Activated naive CD8-positive, alpha-beta T cell (primary cell): ENCODE data around the gene SUGCT.
"Not testable (repeated sequence)": the region's sequence is repeated elsewhere in the genome, so short reads cannot be mapped to it uniquely, and the experiment has no call there.

Experiments
- H3K27ac Mint-ChIP-seq: one replicate; pipeline ENCODE4 v1.8.0; 2021; ENCODE audit warnings: mixed read lengths
- H3K27me3 Mint-ChIP-seq: one replicate; pipeline ENCODE4 v1.8.0; 2021; ENCODE audit warnings: mixed read lengths
- H3K36me3 Mint-ChIP-seq: one replicate; pipeline ENCODE4 v1.8.0; 2021; ENCODE audit warnings: mixed read lengths
- H3K4me1 Mint-ChIP-seq: one replicate; pipeline ENCODE4 v1.8.0; 2021; ENCODE audit warnings: low read depth, mixed read lengths
- H3K4me3 Mint-ChIP-seq: one replicate; pipeline ENCODE4 v1.8.0; 2021; ENCODE audit warnings: mild to moderate bottlenecking, mixed read lengths
- H3K9me3 Mint-ChIP-seq: one replicate; pipeline ENCODE4 v1.8.0; 2021; ENCODE audit warnings: low read depth, mixed read lengths

The SUGCT gene

DNA sequence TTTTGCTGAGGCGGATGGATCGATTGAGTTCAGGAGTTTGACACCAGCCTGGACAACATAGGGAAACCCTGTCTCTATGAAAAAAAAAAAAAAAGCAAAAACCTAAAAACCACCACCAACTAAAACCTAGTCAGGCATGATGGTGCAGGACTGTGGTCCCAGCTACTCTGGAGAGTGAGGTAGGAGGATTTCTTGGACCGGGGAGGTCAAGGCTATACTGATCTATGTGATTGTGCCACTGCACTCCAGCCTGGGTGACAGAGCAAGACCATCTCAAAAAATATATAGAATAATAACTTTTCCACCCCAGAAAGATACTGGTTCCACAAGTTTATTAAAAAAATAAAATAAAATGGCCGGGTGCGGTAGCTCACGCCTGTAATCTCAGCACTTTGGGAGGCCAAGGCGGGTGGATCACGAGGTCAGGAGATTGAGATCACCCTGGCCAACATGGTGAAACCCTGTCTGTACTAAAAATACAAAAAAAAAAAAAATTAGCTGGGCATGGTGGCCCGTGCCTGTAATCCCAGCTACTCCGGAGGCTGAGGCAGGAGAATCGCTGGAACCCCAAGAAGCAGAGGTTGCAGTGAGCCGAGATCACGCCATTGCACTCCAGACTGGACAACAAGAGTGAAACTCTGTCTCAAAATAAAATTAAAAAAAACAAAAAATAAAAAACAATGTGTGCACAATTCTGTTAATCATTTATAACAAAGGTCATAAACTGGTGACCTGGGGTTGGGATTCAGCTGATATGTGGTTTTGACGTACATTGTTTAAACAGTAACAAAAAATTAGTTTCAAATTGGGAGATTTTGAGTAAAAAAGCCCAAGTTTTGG is 12.5 kb upstream of the SUGCT start:
- H3K4me1 Mint-ChIP-seq, H3K36me3 Mint-ChIP-seq, H3K27ac Mint-ChIP-seq, H3K4me3 Mint-ChIP-seq, H3K9me3 Mint-ChIP-seq, H3K27me3 Mint-ChIP-seq: not testable (repeated sequence)

DNA sequence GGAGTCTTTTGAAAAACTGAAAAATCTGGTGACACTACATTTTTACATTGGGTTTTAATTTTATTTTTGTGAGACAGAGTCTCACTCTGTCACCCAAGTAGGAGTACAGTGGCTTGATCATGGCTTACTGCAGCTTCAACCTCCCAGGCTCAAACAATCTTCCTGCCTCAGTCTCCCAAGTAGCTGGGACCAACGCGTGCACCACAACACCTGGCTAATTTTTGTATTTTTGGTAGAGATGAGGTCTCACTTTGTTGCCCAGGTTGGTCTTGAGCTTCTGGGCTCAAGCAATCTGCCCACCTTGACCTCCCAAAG is 11.9 kb upstream of the SUGCT start:
- Mint-ChIP-seq H3K27ac (no peak overlapping the region), H3K9me3 (no peaks in the 10 kb centered on the region), H3K4me3 (no peak overlapping the region), H3K27me3 (no peaks in the 10 kb centered on the region), H3K4me1 (peaks cover 3% of the 10 kb centered on the region), H3K36me3 (peaks cover 3% of the 10 kb centered on the region)

DNA sequence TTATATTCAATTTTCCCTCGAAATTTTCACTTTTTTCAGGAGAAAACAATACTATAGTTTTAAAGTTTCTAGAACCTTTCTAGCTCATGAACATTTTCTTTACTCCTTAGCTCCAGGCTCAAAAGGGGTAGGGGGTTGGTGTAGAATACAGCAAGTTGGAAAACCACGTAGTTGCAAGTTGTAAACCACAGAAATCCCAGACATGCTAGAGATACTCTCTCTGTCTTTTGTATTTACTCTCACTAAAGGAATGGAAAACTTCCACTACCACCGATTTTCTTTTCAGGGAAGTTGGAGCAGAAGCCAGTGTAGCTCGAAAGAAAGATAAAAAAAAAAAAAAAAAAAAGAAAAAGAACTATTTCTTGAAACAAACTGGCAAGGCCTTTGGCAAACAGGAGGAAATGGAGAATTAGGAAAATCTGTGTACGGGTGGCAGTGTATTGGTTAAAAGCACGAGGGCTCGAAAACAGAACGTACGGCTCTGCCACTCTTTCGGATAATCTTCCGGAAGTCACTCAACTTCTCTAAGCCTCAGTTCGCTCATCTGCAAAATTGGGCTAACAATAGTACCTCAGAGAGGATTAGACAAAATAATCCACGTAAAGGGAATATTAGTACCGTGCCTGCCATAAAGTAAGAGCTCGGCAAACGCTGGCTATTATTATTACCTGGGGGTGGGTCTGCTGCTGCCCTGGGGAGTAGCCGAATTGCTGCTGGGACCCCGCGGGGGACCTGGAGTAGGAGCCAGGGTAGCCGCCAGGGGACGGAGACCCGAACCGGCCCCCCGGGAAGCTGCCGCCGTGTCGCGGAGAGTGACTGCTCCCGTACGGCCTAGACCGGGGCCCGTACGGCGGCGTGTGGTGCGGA is 1.0 kb upstream of the SUGCT start:
- peaks cover 5% of the 10 kb centered on the region for H3K36me3 Mint-ChIP-seq
- no peaks in the 10 kb centered on the region for H3K9me3 Mint-ChIP-seq
- peak overlapping the region; percentile 93 for H3K27ac Mint-ChIP-seq
- H3K27me3 Mint-ChIP-seq, result no peaks in the 10 kb centered on the region
- H3K4me3 Mint-ChIP-seq, result peak overlapping the region; percentile 95
- H3K4me1 Mint-ChIP-seq, result peaks cover 47% of the 10 kb centered on the region

GRCh38 chr7:40135317-40135610 is 459 bp downstream of the SUGCT start:
- Mint-ChIP-seq H3K9me3 (no peaks in the 10 kb centered on the region), H3K4me3 (peak overlapping the region; percentile 83), H3K36me3 (peaks cover 6% of the 10 kb centered on the region), H3K4me1 (peaks cover 38% of the 10 kb centered on the region), H3K27me3 (no peaks in the 10 kb centered on the region), H3K27ac (peak overlapping the region; percentile 34)

- peaks cover 3% of the 10 kb centered on the region for H3K36me3 Mint-ChIP-seq
- peaks cover 3% of the 10 kb centered on the region for H3K27me3 Mint-ChIP-seq
- peak overlapping the region; percentile 9 for H3K4me3 Mint-ChIP-seq
- H3K4me1 Mint-ChIP-seq, result peaks cover 17% of the 10 kb centered on the region
- no peaks in the 10 kb centered on the region for H3K9me3 Mint-ChIP-seq
- no peak overlapping the region for H3K27ac Mint-ChIP-seq
These were observed 2.8 kb downstream of the SUGCT start for GRCh38 chr7:40137563-40137962.

- Mint-ChIP-seq H3K9me3 (no peaks in the 10 kb centered on the region), H3K4me1 (peaks cover 9% of the 10 kb centered on the region), H3K27me3 (peaks cover 3% of the 10 kb centered on the region), H3K36me3 (peaks cover 3% of the 10 kb centered on the region), H3K4me3 (no peak overlapping the region), H3K27ac (no peak overlapping the region)
These were observed 4.2 kb downstream of the SUGCT start for GRCh38 chr7:40138973-40139372.

GRCh38 chr7:40139891-40140290 is 5.1 kb downstream of the SUGCT start:
- not testable (repeated sequence) for H3K27me3 Mint-ChIP-seq, H3K4me1 Mint-ChIP-seq, H3K27ac Mint-ChIP-seq, H3K36me3 Mint-ChIP-seq, H3K4me3 Mint-ChIP-seq, H3K9me3 Mint-ChIP-seq

DNA sequence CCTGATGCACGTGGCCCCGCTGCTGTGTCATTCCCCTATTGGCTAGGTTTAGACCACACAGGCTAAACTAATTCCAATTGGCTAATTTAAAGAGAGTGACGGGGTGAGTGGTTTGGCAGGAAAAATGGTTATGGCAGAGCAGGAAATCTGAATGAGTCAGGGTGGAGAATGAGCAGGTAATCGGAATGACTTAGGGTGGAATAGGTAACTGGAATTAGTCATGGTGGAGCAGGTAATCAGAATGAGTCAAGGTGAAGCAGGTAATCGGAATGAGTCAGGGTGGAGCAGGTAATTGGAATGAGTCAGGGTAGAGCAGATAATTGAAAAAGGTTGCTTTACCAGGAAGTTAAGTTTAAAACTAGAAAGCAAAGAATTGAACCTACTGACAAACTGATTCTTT is 7.1 kb downstream of the SUGCT start:
- H3K9me3 Mint-ChIP-seq, H3K4me3 Mint-ChIP-seq, H3K27me3 Mint-ChIP-seq, H3K27ac Mint-ChIP-seq, H3K36me3 Mint-ChIP-seq, H3K4me1 Mint-ChIP-seq: not testable (repeated sequence)

DNA sequence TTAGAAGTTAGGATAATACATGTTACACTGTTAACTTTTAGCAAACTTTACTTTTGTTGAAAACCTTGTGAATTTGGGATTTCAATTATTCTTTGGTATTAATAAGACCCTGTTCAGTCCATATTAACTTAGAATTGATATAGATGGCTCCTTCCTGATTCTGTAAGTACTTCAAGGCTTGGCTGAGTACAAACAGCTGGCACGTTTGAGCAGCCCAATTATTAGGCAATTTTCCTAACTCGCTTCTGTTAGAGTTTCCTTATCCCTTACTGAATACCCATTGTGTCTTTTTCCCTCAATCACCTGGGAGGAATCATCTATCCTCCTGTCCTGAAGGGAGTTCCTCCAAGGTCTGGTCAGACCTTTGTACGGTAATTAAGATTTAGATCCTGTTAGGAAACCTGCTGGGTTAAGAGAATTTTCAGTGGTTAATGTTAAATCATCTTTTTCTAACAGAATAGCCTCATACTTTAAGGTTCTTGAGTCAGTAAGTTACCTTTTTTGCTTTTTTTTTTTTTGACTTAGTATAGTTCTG is 10.9 kb downstream of the SUGCT start:
- not testable (repeated sequence) for H3K27me3 Mint-ChIP-seq, H3K27ac Mint-ChIP-seq, H3K4me3 Mint-ChIP-seq, H3K9me3 Mint-ChIP-seq, H3K4me1 Mint-ChIP-seq, H3K36me3 Mint-ChIP-seq

- Mint-ChIP-seq H3K27ac (no peak overlapping the region), H3K4me1 (no peaks in the 10 kb centered on the region), H3K9me3 (no peaks in the 10 kb centered on the region), H3K36me3 (peaks cover 6% of the 10 kb centered on the region), H3K4me3 (no peak overlapping the region), H3K27me3 (no peaks in the 10 kb centered on the region)
These were observed 12.8 kb downstream of the SUGCT start for GRCh38 chr7:40147371-40148246.

DNA sequence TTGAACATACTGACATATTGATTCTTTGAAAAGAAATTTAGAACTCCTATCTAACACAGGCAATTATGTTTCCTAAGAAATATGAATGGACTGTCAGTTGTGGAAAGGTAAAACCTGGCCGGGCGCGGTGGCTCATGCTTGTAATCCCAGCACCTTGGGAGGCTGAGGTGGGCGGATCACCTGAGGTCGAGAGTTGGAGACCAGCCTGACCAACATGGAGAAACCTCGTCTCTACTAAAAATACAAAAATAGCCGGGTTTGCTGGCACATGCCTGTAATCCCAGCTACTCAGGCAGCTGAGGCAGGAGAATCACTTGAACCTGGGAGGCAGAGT is 13.4 kb downstream of the SUGCT start:
- H3K4me1 Mint-ChIP-seq, H3K4me3 Mint-ChIP-seq, H3K36me3 Mint-ChIP-seq, H3K27me3 Mint-ChIP-seq, H3K9me3 Mint-ChIP-seq, H3K27ac Mint-ChIP-seq: not testable (repeated sequence)

- no peak overlapping the region for H3K27ac Mint-ChIP-seq
- no peaks in the 10 kb centered on the region for H3K27me3 Mint-ChIP-seq
These were observed 13.9 kb downstream of the SUGCT start for GRCh38 chr7:40148671-40149070.

DNA sequence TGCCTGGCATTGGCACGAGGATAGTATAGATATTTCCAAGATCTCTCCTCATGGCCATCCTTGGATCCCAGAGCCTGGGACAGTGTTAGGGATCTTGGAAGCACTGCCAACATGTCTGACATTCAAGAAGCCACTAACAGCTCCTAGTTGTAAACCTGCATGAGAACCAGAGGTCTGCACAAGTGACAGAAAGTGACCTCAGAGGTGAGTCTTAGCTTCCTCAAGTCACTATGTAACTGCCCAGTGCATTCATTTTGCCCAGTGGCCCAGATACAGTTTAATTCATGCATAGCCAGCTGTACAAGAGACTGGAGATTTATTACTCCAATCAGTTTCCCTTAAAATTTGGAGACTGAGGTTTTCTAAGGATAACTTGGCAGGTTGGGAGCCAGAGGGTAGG is 16.7 kb downstream of the SUGCT start:
- H3K36me3 Mint-ChIP-seq, result peaks cover 3% of the 10 kb centered on the region
- H3K9me3 Mint-ChIP-seq, result no peaks in the 10 kb centered on the region
- H3K4me1 Mint-ChIP-seq, result no peaks in the 10 kb centered on the region
- no peaks in the 10 kb centered on the region for H3K27me3 Mint-ChIP-seq
- no peak overlapping the region for H3K27ac Mint-ChIP-seq
- H3K4me3 Mint-ChIP-seq, result no peak overlapping the region

More at GRCh38 chr7:40148671-40149070, 13.9 kb downstream of the SUGCT start:
- H3K4me3 Mint-ChIP-seq, result no peak overlapping the region
- H3K9me3 Mint-ChIP-seq, result no peaks in the 10 kb centered on the region
- no peaks in the 10 kb centered on the region for H3K4me1 Mint-ChIP-seq
- H3K36me3 Mint-ChIP-seq, result peaks cover 6% of the 10 kb centered on the region

DNA sequence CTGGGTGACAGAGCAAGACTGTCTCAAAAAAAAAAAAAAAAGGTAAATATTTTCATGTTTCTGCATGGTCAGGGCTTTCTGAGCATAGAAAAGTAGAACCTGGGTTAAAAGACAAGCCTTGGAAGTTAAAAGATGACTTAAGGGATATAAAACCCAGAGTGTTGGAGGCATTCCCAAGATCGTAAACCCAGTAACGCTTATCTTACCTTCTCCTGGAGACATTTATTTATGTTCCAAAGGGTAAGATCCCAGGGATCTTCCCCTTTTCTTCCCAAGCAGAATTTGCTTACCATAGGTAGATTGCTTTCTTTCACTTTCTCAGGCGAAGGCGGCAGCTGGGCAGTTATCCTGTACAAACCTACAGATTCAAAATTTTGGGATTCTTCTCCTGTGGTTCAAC is 22.2 kb downstream of the SUGCT start:
- Mint-ChIP-seq H3K4me1 (no peaks in the 10 kb centered on the region), H3K36me3 (peaks cover 2% of the 10 kb centered on the region), H3K9me3 (no peaks in the 10 kb centered on the region), H3K4me3 (no peak overlapping the region), H3K27ac (no peak overlapping the region), H3K27me3 (no peaks in the 10 kb centered on the region)

- Mint-ChIP-seq H3K9me3 (no peaks in the 10 kb centered on the region), H3K4me3 (no peak overlapping the region), H3K4me1 (no peaks in the 10 kb centered on the region)
These were observed 27.7 kb downstream of the SUGCT start for GRCh38 chr7:40162516-40162915.

More at GRCh38 chr7:40162516-40162915, 27.7 kb downstream of the SUGCT start:
- Mint-ChIP-seq H3K36me3 (peaks cover 2% of the 10 kb centered on the region), H3K27ac (no peak overlapping the region), H3K27me3 (no peaks in the 10 kb centered on the region)
